Activated T-cell treated with anti-CD3 and anti-CD28 coated beads, Interleukin-2, amount 50 U/mL, for 72 hours (primary cell): ENCODE data around the gene PRRT1B. TPM values are rescaled to one million over a fixed set of nuclear protein-coding genes. Genes with fewer than 3 reads are reported as not detected.

Source experiments
- ATAC-seq, 2 donors: fragments of 150-1000 bp; cut with Tn5 transposase; replicated peaks in 1 of 2; 2 replicates each; pipeline ENCODE4 v1.10.0; 2021; ENCODE audit warnings: moderate library complexity in 2 of 2, mild to moderate bottlenecking in 1 of 2
- DNase-seq, 2 donors: peaks; one replicate each; pipeline ENCODE4 v3.0.0; 2021 to 2022; ENCODE audit warnings: mixed read lengths in 1 of 2
- H3K27ac Mint-ChIP-seq: one replicate; pipeline ENCODE4 v1.8.0; 2022; ENCODE audit warnings: mild to moderate bottlenecking, moderate library complexity, mixed read lengths
- H3K27me3 Mint-ChIP-seq: one replicate; pipeline ENCODE4 v1.8.0; 2022; ENCODE audit warnings: low read depth, mixed read lengths
- H3K36me3 Mint-ChIP-seq, 2 donors: one replicate each; pipeline ENCODE4 v1.8.0; 2022; ENCODE audit warnings: mixed read lengths in 2 of 2, mild to moderate bottlenecking in 1 of 2; ENCODE audit not compliant: insufficient read depth in 2 of 2
- H3K4me1 Mint-ChIP-seq: one replicate; pipeline ENCODE4 v1.8.0; 2022; ENCODE audit warnings: low read depth, mixed read lengths
- H3K4me3 Mint-ChIP-seq, 2 donors: one replicate each; pipeline ENCODE4 v1.8.0; 2022; ENCODE audit warnings: mild to moderate bottlenecking in 2 of 2, mixed read lengths in 2 of 2, moderate library complexity in 2 of 2
- H3K9me3 Mint-ChIP-seq, 2 donors: one replicate each; pipeline ENCODE4 v1.8.0; 2022; ENCODE audit warnings: mixed read lengths in 2 of 2
- total RNA-seq, 2 donors: library from RNA; stranded (reverse); gene quantifications; one replicate each; pipeline ENCODE4 v1.2.3, GENCODE V29; 2022

PRRT1B gene
- total RNA-seq, 2 donors from 2014 or later, result not detected

GRCh38 chr9:131525643-131526565, 19.4 kb upstream of the PRRT1B start:
- DNase-seq, result no peak
- Mint-ChIP-seq H3K4me1 (peaks cover 13% of the 10 kb centered on the region), H3K9me3 (no peaks in the 10 kb centered on the region), H3K27me3 (no peaks in the 10 kb centered on the region), H3K27ac (no peak overlapping the region), H3K36me3 (peaks cover 0 to 4% of the 10 kb centered on the region in 2 donors), H3K4me3 (no peak overlapping the region)
- no peak for ATAC-seq

GRCh38 chr9:131528186-131528585, 17.1 kb upstream of the PRRT1B start:
- Mint-ChIP-seq H3K27ac (no peak overlapping the region), H3K4me3 (peak overlapping the region in 1 of 2 donors; percentile 36), H3K27me3 (no peaks in the 10 kb centered on the region), H3K4me1 (peaks cover 13% of the 10 kb centered on the region), H3K9me3 (no peaks in the 10 kb centered on the region), H3K36me3 (peaks cover 0 to 2% of the 10 kb centered on the region in 2 donors)
- DNase-seq, result no peak
- no peak for ATAC-seq

GRCh38 chr9:131528886-131529505, 16.3 kb upstream of the PRRT1B start:
- peaks cover 0 to 2% of the 10 kb centered on the region in 2 donors for H3K36me3 Mint-ChIP-seq
- no peak for DNase-seq

GRCh38 chr9:131529597-131530545, 15.5 kb upstream of the PRRT1B start:
- H3K9me3 Mint-ChIP-seq, result no peaks in the 10 kb centered on the region
- H3K36me3 Mint-ChIP-seq, result peaks cover 0 to 2% of the 10 kb centered on the region in 2 donors
- DNase-seq, result no peak
- H3K4me3 Mint-ChIP-seq, result peak overlapping the region; percentile 84 to 89
- H3K27ac Mint-ChIP-seq, result no peak overlapping the region
- H3K4me1 Mint-ChIP-seq, result peaks cover 20% of the 10 kb centered on the region
- ATAC-seq, result no peak
- no peaks in the 10 kb centered on the region for H3K27me3 Mint-ChIP-seq

More at GRCh38 chr9:131528886-131529505, 16.3 kb upstream of the PRRT1B start:
- Mint-ChIP-seq H3K4me3 (peak overlapping the region in 1 of 2 donors; percentile 24), H3K27ac (no peak overlapping the region), H3K4me1 (peaks cover 17% of the 10 kb centered on the region), H3K27me3 (no peaks in the 10 kb centered on the region), H3K9me3 (no peaks in the 10 kb centered on the region)
- ATAC-seq, result no peak

GRCh38 chr9:131530546-131530919, 14.8 kb upstream of the PRRT1B start:
- no peak overlapping the region for H3K27ac Mint-ChIP-seq
- peak overlapping the region; percentile 84 to 89 for H3K4me3 Mint-ChIP-seq
- H3K36me3 Mint-ChIP-seq, result peaks cover 0 to 2% of the 10 kb centered on the region in 2 donors
- H3K9me3 Mint-ChIP-seq, result no peaks in the 10 kb centered on the region
- peaks cover 21% of the 10 kb centered on the region for H3K4me1 Mint-ChIP-seq
- ATAC-seq (peak; percentile 21 to 30), DNase-seq (peak; percentile 28 to 37)
- H3K27me3 Mint-ChIP-seq, result no peaks in the 10 kb centered on the region

GRCh38 chr9:131530920-131531832, 14.1 kb upstream of the PRRT1B start, which contains the start of gene UCK1:
Gene UCK1, minus strand, starts transcription at chr9:131531263. Its CDS starts 89 bp downstream, at chr9:131531174.
- no peaks in the 10 kb centered on the region for H3K27me3 Mint-ChIP-seq
- no peaks in the 10 kb centered on the region for H3K9me3 Mint-ChIP-seq
- ATAC-seq (peak; percentile 97 to 98), DNase-seq (peak; percentile 82 to 85)
- peaks cover 21% of the 10 kb centered on the region for H3K4me1 Mint-ChIP-seq
- no peak within 1 kb of the TSS for H3K27ac Mint-ChIP-seq
- peaks cover 0 to 2% of the 10 kb centered on the region in 2 donors for H3K36me3 Mint-ChIP-seq
- peak within 1 kb of the TSS; percentile 84 to 89 for H3K4me3 Mint-ChIP-seq

- Mint-ChIP-seq H3K27me3 (no peaks in the 10 kb centered on the region), H3K9me3 (no peaks in the 10 kb centered on the region), H3K4me1 (peaks cover 20% of the 10 kb centered on the region), H3K36me3 (no peaks in the 10 kb centered on the region), H3K4me3 (no peak overlapping the region), H3K27ac (no peak overlapping the region)
- no peak for DNase-seq
- no peak for ATAC-seq
These were observed 10.5 kb upstream of the PRRT1B start for GRCh38 chr9:131534721-131535237.

GRCh38 chr9:131537946-131538345, 7.4 kb upstream of the PRRT1B start:
- no peak overlapping the region for H3K4me3 Mint-ChIP-seq
- H3K36me3 Mint-ChIP-seq, result peaks cover 3 to 4% of the 10 kb centered on the region in 2 donors
- no peak for ATAC-seq
- H3K4me1 Mint-ChIP-seq, result peaks cover 14% of the 10 kb centered on the region
- peaks cover 0 to 4% of the 10 kb centered on the region in 2 donors for H3K9me3 Mint-ChIP-seq
- no peak overlapping the region for H3K27ac Mint-ChIP-seq
- DNase-seq, result no peak
- H3K27me3 Mint-ChIP-seq, result no peaks in the 10 kb centered on the region

- DNase-seq (no peak), ATAC-seq (peak in 1 of 2 donors; percentile 33)
- peaks cover 9% of the 10 kb centered on the region in 2 donors for H3K9me3 Mint-ChIP-seq
- peaks cover 6% of the 10 kb centered on the region for H3K4me1 Mint-ChIP-seq
- no peak overlapping the region for H3K4me3 Mint-ChIP-seq
- H3K36me3 Mint-ChIP-seq, result peaks cover 10 to 13% of the 10 kb centered on the region in 2 donors
- no peak overlapping the region for H3K27ac Mint-ChIP-seq
- peaks cover 2% of the 10 kb centered on the region for H3K27me3 Mint-ChIP-seq
These were observed 6.0 kb upstream of the PRRT1B start for GRCh38 chr9:131539223-131539923.

- DNase-seq (no peak), ATAC-seq (no peak)
- Mint-ChIP-seq H3K27me3 (peaks cover 20% of the 10 kb centered on the region), H3K36me3 (peaks cover 13 to 21% of the 10 kb centered on the region in 2 donors), H3K27ac (no peak overlapping the region), H3K9me3 (peaks cover 10 to 11% of the 10 kb centered on the region in 2 donors), H3K4me1 (peaks cover 10% of the 10 kb centered on the region), H3K4me3 (no peak overlapping the region)
These were observed 2.2 kb upstream of the PRRT1B start for GRCh38 chr9:131543141-131543540.

GRCh38 chr9:131545786-131546335, 538 bp downstream of the PRRT1B start:
- H3K4me3 Mint-ChIP-seq, result peak overlapping the region; percentile 68 to 80
- H3K27me3 Mint-ChIP-seq, result peaks cover 45% of the 10 kb centered on the region
- no peak for DNase-seq
- peaks cover 11 to 15% of the 10 kb centered on the region in 2 donors for H3K9me3 Mint-ChIP-seq
- peaks cover 14 to 30% of the 10 kb centered on the region in 2 donors for H3K36me3 Mint-ChIP-seq
- peak; percentile 17 to 24 for ATAC-seq
- no peak overlapping the region for H3K27ac Mint-ChIP-seq
- peaks cover 10% of the 10 kb centered on the region for H3K4me1 Mint-ChIP-seq
